ENCODE measurements around the gene OSTF1.
A peak's percentile ranks its signal among the peaks of the same experiment; 100 is the strongest.

OSTF1 gene, protein sequence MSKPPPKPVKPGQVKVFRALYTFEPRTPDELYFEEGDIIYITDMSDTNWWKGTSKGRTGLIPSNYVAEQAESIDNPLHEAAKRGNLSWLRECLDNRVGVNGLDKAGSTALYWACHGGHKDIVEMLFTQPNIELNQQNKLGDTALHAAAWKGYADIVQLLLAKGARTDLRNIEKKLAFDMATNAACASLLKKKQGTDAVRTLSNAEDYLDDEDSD

DNA sequence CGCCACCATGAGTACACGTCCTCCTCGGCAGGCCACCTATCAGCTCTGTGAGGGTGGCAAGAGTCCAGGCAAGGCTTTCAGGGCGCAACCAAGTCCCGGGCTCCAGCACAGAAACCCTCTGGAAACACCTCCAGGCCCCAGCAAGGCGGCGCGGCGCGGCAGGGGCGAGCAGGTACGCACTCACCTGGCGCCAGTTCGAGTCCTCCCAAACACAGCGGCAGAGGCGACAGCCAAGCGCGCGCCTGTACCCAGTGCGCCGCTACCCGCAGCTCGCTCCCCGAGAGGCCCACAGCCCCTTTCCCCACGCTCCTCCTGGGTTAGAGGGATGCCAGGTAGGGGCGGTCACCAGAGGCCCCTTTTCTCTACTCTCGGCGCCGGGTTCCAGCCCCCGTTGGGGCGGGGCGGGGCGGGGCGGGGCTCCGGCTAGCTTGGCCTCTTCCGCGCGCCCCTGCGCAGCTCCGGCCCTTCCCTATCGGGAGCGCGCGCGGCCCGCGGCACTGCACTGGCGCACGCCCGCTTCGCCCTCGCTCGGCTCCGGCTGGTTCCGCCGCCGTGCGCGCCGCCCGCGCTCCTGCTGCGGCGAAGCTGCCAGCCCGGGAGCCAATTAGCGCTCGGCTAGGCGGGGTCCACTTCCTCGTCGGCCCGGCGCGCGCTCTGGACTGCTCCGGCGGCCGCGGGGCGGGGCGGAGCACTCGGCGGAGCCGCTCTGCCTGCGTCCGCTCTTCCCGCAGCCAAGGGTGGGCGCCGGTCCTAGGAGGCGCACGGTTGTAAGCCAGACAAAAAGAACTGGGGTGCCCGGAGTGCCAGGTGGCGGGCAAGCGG, at the start of gene OSTF1, which contains the start of gene NMRK1:
Gene OSTF1 (plus strand): TSS at position 691 of the 822 bp plus-strand sequence. CDS start 179 bp downstream, outside the sequence.
Gene NMRK1 (minus strand): TSS at position 332 of the 822 bp plus-strand sequence. CDS start 5,040 bp downstream, outside the sequence.
- DNase-seq = peak; percentile 94

DNA sequence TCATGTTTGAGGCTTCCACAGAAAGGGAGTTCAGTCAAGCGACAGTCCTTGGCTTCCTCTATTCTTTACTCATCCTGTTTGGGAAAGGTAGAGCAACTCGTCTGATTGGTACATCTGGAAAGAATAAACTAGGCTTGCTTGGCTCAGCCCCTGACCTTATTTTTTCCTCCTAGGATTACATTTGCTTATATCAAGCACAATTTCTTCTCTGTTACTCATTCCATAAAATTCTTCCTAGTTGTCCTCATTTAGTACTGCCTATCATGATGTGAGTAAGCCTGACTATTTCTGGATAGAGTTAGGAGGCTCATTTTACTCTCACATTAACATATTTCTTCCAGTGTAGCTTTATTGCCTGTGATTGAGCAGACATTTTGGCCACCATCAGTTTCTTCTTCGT, 49.3 kb upstream of the OSTF1 start:
- DNase-seq = no peak

GRCh38 chr9:75039801-75040200, 48.5 kb upstream of the OSTF1 start:
- DNase-seq = no peak

DNA sequence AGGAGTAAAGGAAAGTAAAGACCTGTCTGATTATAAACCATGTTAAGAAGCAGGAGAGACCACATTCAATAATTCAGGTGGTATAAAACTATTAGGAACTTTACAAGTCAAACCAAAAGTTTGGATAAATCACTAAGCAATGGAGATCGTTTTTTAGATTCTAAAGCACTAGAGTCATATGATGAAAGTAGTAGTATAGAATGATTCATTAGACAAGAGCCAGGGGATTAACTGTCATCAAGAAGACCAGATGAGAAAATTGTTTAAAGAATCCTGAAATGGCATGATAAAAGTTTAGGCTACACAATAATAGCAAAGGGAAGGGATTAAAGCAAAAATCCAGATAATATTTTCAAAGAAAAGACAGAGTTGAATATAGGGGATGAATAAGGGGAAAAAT, 47.3 kb upstream of the OSTF1 start:
- no peak for DNase-seq

- no peak for DNase-seq
Observed at GRCh38 chr9:75046725-75047345, 41.5 kb upstream of the OSTF1 start.

- DNase-seq = no peak
Observed at GRCh38 chr9:75047506-75047905, 40.8 kb upstream of the OSTF1 start.

DNA sequence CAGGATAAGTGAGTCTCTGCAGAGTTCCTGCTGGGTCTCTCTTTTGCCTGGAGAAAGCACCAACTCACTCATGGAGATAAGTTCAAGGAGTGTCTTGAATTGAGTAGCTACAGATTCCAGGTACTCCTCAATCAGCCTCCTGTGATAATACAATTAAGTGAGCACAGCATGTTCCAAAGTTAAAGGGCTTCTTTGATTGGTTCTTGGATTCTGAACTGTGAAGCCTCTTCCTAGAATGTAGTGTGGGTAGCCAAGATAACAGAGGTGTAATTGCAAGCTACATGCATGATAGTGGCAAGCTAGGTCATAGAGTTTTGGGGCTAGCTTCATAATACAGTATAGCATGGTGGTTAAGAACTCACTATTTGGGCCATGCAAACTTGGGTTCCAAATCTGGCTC, 37.0 kb upstream of the OSTF1 start:
- DNase-seq = no peak

DNA sequence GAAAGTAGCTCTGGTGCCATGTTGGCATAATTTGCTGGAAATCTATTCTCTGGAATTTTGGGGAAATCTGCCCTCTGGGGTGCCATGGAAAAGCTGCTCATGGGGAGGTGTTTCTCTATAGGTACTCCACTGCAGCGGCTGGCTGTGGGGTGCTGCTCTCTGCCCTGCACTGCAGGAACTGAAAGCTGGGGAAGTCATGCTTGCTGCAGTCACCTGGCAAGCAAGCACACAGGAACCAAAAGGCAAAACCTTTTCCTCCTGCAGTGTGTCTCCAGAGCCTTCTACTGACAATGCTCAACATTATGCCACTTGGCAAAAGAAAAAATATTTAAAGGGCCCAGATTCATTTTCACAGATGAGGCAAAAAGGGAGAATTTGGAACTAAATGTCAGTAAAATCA, 34.4 kb upstream of the OSTF1 start:
- no peak for DNase-seq

DNA sequence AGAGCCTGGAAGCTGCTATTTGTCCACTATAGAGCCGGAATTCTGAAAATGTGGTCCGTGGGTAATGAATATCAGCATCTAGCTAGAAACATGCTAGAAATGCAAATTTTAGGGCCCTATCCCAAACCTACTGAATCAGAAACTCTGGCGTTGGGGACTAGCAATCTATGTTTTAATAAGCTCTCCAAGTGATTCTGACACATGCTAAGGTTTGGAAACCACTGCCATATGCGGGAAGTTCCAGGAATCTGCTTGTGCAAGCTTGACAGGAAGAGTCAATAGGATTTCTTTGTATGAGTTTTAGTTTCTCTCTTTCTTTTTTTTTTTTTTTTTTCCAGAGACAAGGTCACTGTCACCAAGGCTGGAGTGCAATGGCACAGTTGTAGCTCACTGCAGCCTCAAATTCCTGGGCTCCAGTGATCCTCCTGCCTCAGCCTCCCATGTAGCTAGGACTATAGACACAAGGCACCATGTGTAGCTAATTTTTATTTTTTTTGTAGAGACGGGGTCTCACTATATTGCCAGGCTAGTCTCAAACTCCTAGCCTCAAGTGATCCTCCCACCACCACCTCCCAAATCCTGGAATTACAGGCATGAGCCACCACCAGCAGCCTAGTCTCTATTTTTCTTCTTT, 33.8 kb upstream of the OSTF1 start:
- no peak for DNase-seq

GRCh38 chr9:75061169-75061568, 27.1 kb upstream of the OSTF1 start:
- DNase-seq = no peak

DNA sequence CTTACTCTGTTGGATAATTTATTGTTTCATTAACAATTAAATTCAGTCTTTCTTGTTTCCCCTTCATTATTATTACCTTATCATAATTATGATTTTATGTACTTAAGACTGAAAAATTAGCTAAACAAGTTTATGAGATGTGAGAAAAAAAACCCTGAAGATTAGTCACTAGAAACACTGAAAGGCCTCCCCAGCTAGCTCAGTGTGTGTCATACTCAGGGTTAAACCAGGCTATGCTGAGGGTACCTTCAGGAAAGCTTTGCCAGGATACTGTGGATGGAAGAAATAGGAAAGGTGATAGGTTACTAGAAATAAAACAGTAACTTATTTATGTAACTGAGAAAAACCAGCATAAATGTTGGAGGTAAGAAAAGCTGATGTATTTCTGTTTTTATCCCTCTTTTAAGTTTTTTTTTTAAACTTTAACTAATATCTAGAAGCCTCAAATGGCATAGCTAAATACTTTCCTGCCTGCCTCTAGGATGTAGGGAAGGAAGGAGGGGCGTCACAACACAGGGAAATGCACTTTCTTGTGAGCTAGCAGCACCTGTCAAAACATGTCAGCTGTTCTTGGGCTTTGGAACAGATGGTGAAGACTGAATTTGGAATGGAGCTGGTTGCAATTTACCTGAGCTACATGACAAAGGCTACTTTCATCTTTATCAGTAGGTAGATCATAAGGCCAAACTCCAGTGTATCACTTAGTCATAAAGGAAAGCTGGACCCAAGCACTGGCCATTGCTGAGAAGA, 24.6 kb upstream of the OSTF1 start:
- DNase-seq = no peak

DNA sequence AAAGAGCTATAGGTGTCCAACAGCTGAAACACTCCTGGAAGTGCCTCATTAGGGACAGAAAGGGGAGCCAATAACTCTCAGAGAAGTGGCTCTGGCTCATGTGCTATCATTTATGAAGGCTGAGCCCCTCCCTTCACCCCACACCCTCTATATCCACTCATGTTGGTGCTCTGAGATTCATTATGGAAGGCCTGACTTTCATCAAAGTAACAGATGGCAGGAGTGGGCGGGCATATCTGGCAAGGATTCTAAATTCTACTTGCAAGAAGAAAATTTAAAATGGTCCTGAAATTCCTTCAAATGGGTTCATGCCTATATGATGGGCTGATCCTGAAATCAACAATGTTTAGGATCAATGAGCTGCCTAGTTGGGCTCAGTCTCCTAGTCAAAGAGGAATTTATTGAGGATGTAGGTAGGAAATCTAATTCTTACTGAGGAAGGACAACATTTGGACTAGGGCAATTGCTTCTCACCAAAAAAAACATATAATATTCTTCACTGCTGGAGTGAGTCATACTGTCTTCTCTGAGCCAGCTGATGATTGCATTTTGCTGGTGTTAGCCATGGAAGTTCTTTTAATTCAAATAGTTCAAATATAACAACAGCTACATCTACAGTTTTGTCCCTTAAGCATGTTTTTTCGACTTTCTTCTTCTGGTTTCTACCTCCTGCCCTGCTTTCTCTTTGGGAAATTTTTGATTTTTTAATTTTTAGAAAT, 23.8 kb upstream of the OSTF1 start:
- no peak for DNase-seq

- DNase-seq = no peak
Observed at GRCh38 chr9:75065510-75065909, 22.8 kb upstream of the OSTF1 start.

- no peak for DNase-seq
Observed at GRCh38 chr9:75067894-75068293, 20.4 kb upstream of the OSTF1 start.

- no peak for DNase-seq
Observed at GRCh38 chr9:75069171-75069570, 19.1 kb upstream of the OSTF1 start.

DNA sequence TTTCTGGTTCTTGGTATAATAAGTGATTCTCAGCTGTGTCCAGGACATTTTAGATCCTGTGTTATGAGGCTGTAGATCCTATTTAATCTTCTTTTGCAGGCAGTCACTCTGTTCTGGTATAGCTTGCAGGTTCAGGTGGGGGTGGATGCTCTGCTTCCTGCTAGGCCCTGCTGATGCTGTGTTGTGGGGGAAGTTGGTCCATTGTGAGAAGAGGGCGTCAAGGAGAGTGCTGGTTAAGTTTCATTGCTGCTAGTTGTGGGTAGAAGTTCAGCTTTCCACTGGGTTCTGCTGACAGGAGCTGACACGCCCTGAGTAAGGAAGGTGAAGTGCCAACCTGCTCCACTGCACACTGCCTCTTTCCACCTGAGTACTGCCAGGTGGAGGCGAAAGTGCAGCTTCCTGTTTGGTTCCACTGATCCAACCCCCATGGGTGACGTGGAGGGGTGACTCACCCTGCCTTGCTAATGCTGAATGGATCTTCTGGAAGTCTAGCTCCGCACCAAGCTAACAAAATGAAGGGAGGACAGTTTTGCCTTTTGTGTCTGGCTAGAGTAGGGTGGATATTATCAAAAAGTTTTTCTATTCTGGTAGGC, 16.7 kb upstream of the OSTF1 start:
- peak; percentile 69 for DNase-seq

GRCh38 chr9:75072895-75073294, 15.4 kb upstream of the OSTF1 start:
- no peak for DNase-seq

GRCh38 chr9:75081632-75082031, 6.7 kb upstream of the OSTF1 start:
- no peak for DNase-seq

GRCh38 chr9:75083188-75083970, 4.9 kb upstream of the OSTF1 start:
- peak; percentile 29 for DNase-seq

- DNase-seq = no peak
Observed at GRCh38 chr9:75084081-75084672, 4.1 kb upstream of the OSTF1 start.
